Stimulated activated CD4-positive, alpha-beta T cell treated with anti-CD3 and anti-CD28 coated beads, TNF-alpha, amount 100 ng/mL, for 24 hours (primary cell): ENCODE data around the gene DNTT.

Experiments
- DNase-seq, 3 experiments: peaks; one replicate each; pipeline ENCODE4 v3.0.0-alpha.2; 2020; ENCODE audit warnings: low read depth in 3 of 3

Gene DNTT

DNA sequence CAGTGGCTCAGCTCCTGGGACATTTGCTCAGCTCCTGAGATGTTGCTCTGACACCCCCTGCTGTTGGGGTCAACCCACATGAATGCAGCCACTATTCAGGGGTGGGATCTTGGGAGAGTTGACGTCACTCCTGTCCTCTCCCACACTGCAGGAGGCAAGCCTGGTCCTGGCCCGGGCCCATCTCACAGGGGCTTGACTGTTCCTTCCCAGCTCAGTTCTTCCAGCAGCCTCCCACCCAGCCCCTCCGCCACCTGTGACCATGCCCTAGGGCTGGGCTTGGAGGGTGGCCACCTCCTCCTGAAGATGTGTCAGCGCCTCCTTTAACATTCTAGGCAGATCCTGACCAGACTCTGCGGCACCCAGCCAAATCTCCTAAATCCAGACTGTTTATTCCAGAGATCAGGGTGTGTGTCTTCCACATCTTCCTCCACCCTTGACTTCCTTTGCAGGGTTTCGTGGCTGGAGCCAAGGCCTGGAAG lies 73.6 kb downstream of the DNTT start:
- DNase-seq, result no peak

- DNase-seq, result no peak
Observed at GRCh38 chr10:96378741-96379140, 74.5 kb downstream of the DNTT start.

- DNase-seq, result no peak
Observed at GRCh38 chr10:96379758-96380157, 75.5 kb downstream of the DNTT start.

- DNase-seq, result no peak
Observed at GRCh38 chr10:96380821-96381220, 76.6 kb downstream of the DNTT start.

DNA sequence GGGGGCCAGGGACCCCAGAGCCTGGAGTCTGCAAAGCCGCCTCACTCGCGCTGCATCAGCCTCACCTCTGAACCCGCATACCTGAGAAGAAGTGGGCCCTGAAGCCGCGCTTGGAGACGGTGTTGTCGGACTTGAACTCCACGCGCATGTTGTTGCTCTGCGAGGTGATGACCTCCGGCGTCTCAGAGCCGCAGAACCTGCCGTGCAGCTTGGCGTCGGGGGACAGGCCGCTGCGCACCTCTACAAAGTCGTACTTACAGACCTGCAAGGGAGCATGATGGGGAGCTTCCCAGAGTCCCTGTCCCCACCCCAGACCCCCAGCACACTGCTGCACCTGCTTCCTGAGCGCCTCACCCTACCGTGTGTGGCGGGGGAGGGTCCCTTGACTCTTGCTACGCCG lies 80.3 kb downstream of the DNTT start:
- no peak for DNase-seq

DNA sequence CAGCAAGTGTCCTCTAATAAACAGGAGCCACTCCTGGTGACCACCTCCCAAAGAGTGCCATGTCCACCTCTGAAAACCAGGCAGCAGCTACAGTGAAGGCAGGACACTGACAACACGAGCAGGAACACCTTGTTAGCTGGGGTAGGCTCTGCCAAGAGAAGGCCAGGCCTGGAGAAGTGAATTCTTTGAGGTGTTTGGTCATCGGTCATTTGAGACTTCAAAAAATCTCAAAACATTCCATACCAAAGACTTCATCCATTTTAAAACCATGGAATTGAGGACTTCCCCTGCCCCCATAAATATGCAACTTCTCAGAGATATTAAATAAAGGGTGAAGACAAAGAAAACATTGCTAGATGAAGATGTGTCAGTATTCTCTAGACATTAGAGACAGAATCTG lies 82.9 kb downstream of the DNTT start:
- no peak for DNase-seq

GRCh38 chr10:96387601-96388000 lies 83.4 kb downstream of the DNTT start:
- DNase-seq, result no peak
